Endothelial cell of umbilical vein (primary cell): ENCODE results near the gene MPDU1. TPM values are rescaled to one million over a fixed set of nuclear protein-coding genes. Genes with fewer than 3 reads are reported as not detected.
A peak's percentile ranks its signal among the peaks of the same experiment; 100 is the strongest.

Experiments used
- BruUV-seq: library from RNA; stranded (reverse); fragments of 400-500 nt; replicated peaks from 2 replicates; lab custom pipeline; 2021; lab: Mats Ljungman, UMichigan
- CTCF ChIA-PET: fragments of 300-600, 350-600 bp; sonication (Branson Sonifier 250); formaldehyde crosslinking; loops from one replicate; lab custom pipeline; 2021; ENCODE audit warnings: antibody characterized with exemption, inconsistent platforms; lab: Charles Lee
- POLR2A ChIA-PET: fragments of 300-600, 350-600 bp; sonication (Branson Sonifier 250); formaldehyde crosslinking; loops from one replicate; lab custom pipeline; 2021; ENCODE audit warnings: antibody characterized with exemption, inconsistent platforms; lab: Charles Lee
- DNase-seq: peaks from one replicate; pipeline ENCODE4 v3.0.0-alpha.2; 2011; ENCODE audit warnings: low read depth, low spot score
- FAIRE-seq: peaks from 2 replicates; lab custom pipeline; 2011; peaks lifted over from hg19 to GRCh38; lab: Jason Lieb, UNC
- H2AFZ ChIP-seq: 2 replicates; pipeline ENCODE4 v1.6.0; 2012; ENCODE audit warnings: low read depth, low read length, control low read depth, inconsistent platforms
- H3K27ac ChIP-seq: 2 replicates; pipeline ENCODE4 v1.5.1; 2011; ENCODE audit warnings: low read depth, mild to moderate bottlenecking, control low read depth, low read length, moderate library complexity; ENCODE audit not compliant: insufficient read depth
- H3K27me3 ChIP-seq, 2 experiments: 2 replicates each; pipeline versions ENCODE4 v1.6.0 to v1.6.1; 2011; ENCODE audit warnings: low read length in 2 of 2, mixed read lengths in 1 of 2; ENCODE audit not compliant: control insufficient read depth in 2 of 2, insufficient read depth in 2 of 2
- H3K36me3 ChIP-seq, 2 experiments: 2 replicates in 1 of 2; 3 replicates in 1 of 2; pipeline ENCODE4 v1.5.1; 2011; ENCODE audit warnings: low read length in 2 of 2, mild to moderate bottlenecking in 1 of 2, moderate library complexity in 1 of 2; ENCODE audit not compliant: control insufficient read depth in 2 of 2, insufficient read depth in 2 of 2; ENCODE audit errors: extremely low read depth in 1 of 2
- H3K4me1 ChIP-seq: 3 replicates; pipeline ENCODE4 v1.5.1; 2011; ENCODE audit warnings: mild to moderate bottlenecking, low read length; ENCODE audit not compliant: control insufficient read depth, insufficient read depth; ENCODE audit errors: extremely low read depth
- H3K4me2 ChIP-seq: 2 replicates; pipeline ENCODE4 v1.6.1; 2011; ENCODE audit warnings: low read length, control low read depth, mixed read lengths; ENCODE audit not compliant: insufficient read depth
- H3K4me3 ChIP-seq, 3 experiments: fragments of 200-600 bp in 1 of 3; sonication (generic), shearing (Covaris generic) in 1 of 3; replicated peaks in 1 of 3; 2 replicates each; pipeline ENCODE4 v1.5.1; 2011 to 2016; ENCODE audit warnings: control low read depth in 3 of 3, low read length in 3 of 3, mild to moderate bottlenecking in 2 of 3, inconsistent platforms in 1 of 3, low read depth in 1 of 3, moderate library complexity in 1 of 3; ENCODE audit not compliant: insufficient read depth in 1 of 3
- H3K79me2 ChIP-seq: 2 replicates; pipeline ENCODE4 v1.6.0; 2012; ENCODE audit warnings: low read length, inconsistent platforms; ENCODE audit not compliant: control insufficient read depth, insufficient read depth
- H3K9ac ChIP-seq: replicated peaks from 2 replicates; pipeline ENCODE3; 2011; ENCODE audit warnings: low read length, control low read depth; ENCODE audit not compliant: insufficient read depth; ENCODE audit errors: extremely low read depth
- H3K9me1 ChIP-seq: replicated peaks from 3 replicates; pipeline ENCODE4 v1.6.0; 2011; ENCODE audit warnings: mild to moderate bottlenecking, low read length; ENCODE audit not compliant: control insufficient read depth, insufficient read depth; ENCODE audit errors: extremely low read depth
- H3K9me3 ChIP-seq: replicated peaks from 2 replicates; pipeline ENCODE4 v1.5.1; 2012; ENCODE audit warnings: low read length, inconsistent platforms; ENCODE audit not compliant: control insufficient read depth, insufficient read depth
- H4K20me1 ChIP-seq: replicated peaks from 2 replicates; pipeline ENCODE3; 2011; ENCODE audit warnings: mild to moderate bottlenecking, low read length; ENCODE audit not compliant: control insufficient read depth, insufficient read depth; ENCODE audit errors: extremely low read depth
- POLR2A ChIP-seq: IDR thresholded peaks from 2 replicates; pipeline ENCODE4 v1.6.1; 2012; ENCODE audit warnings: low read depth, mild to moderate bottlenecking, control low read depth, low read length
- dilution Hi-C: fragments of 300-500 bp; cut with MboI; formaldehyde crosslinking; loops from one replicate; pipeline ENCODE4 v1.15.0; 2019; ENCODE audit warnings: low sequenced_read_pairs; ENCODE audit not compliant: extremely low pct_ligation_motif_present
- intact Hi-C: fragments of 100-400 bp; cut with micrococcal nuclease; formaldehyde crosslinking; loops from one replicate; pipeline ENCODE4 v1.10.0; 2022
- polyA plus RNA-seq, 4 experiments: library from polyadenylated mRNA; depleted of rRNA in 3 of 4; stranded (reverse) in 3 of 4; unstranded in 1 of 4; fragments of >200 nt; gene quantifications; 2 replicates each; pipeline versions ENCODE4 v1.2.1 to v1.2.3, GENCODE V29; 2011 to 2012; ENCODE audit warnings: missing spikeins in 1 of 4
- total RNA-seq: library from RNA; stranded (reverse); gene quantifications from 2 replicates; pipeline ENCODE4 v1.2.3, GENCODE V29; 2021
- TF ChIP-seq, protein P1 (sequence below), 2 donors: IDR thresholded peaks; 1 replicate in 1 of 2; 2 replicates in 1 of 2; pipeline ENCODE4 v1.5.1; 2011; ENCODE audit warnings: low read length in 2 of 2, mild to moderate bottlenecking in 2 of 2, moderate library complexity in 2 of 2, control low read depth in 1 of 2, inconsistent platforms in 1 of 2, low read depth in 1 of 2; ENCODE audit not compliant: insufficient read depth in 1 of 2; ENCODE audit errors: extremely low read depth in 1 of 2

MPDU1 gene
- total and polyA plus RNA-seq, 2 donors (not counting 3 experiments of a cell fraction or from before 2014, with no cell fraction given), result 78.0 to 368 TPM

DNA sequence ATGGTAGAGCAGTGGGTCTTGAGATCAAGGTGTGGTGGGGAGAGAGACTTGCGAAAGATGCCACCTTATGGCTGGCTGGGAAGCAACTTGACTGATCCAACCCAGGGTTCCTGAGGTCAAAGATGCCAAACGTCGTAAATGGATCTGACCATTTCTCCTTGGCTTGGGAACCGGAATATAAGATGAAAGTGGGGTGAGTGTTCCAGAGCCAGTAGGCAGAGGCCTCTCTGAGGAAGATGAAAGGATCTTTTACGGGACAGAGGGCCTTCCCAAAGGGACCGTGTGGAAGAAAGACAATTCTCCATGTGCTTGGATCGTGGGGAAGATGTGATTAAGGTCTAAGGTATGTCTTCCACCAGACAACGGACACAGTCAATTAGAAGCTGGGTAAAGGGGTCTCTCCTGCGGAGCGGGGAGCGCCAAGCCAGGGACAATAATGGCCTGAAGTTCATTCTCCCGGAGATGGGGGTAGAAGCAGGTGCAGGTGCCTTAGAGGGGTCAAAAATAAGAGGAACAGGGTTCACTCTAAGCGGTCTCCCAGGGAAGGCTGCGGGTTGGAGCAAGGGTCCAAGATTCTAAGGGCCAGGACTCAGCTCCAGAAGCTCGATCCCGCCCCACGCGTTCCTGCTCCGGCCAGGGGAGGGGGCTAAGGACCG is 30.2 kb downstream of the MPDU1 start:
- POLR2A ChIA-PET, result interaction anchor here (2.3 kb wide), 1 partner anchor 13 kb away, joined by 8 read pairs; the partner anchor contains the start of gene SAT2
- CTCF ChIA-PET, result interaction anchor here (1.2 to 2.0 kb wide), 3 partner anchors 14 to 74 kb away, joined by 4 to 11 read pairs (median 5); partner anchors contain the start of genes MPDU1, SAT2 and TP53
- Histone ChIP-seq H3K4me2 (peak overlapping the region; percentile 99), H3K27me3 (no peaks in the 10 kb centered on the region), H3K27ac (peak overlapping the region; percentile 56), H2AFZ (peak overlapping the region; percentile 9), H3K79me2 (peaks cover 49% of the 10 kb centered on the region), H3K36me3 (no peaks in the 10 kb centered on the region), H3K9me3 (no peaks in the 10 kb centered on the region), H3K4me3 (peak overlapping the region; percentile 55 to 97 (median 73)), H3K9me1 (no peaks in the 10 kb centered on the region), H3K9ac (peak overlapping the region; percentile 90), H3K4me1 (peaks cover 24% of the 10 kb centered on the region), H4K20me1 (peaks cover 3% of the 10 kb centered on the region)
- TF ChIP-seq, protein P1, sequence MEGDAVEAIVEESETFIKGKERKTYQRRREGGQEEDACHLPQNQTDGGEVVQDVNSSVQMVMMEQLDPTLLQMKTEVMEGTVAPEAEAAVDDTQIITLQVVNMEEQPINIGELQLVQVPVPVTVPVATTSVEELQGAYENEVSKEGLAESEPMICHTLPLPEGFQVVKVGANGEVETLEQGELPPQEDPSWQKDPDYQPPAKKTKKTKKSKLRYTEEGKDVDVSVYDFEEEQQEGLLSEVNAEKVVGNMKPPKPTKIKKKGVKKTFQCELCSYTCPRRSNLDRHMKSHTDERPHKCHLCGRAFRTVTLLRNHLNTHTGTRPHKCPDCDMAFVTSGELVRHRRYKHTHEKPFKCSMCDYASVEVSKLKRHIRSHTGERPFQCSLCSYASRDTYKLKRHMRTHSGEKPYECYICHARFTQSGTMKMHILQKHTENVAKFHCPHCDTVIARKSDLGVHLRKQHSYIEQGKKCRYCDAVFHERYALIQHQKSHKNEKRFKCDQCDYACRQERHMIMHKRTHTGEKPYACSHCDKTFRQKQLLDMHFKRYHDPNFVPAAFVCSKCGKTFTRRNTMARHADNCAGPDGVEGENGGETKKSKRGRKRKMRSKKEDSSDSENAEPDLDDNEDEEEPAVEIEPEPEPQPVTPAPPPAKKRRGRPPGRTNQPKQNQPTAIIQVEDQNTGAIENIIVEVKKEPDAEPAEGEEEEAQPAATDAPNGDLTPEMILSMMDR (IDR thresholded peaks at IDR 0.05; ENCODE audit: extremely low read depth in 1 of 2, insufficient read depth in 1 of 2, low read depth in 1 of 2, low read length in 2 of 2), result peak in 1 of 2 donors; percentile 19
- no peak for TF ChIP-seq POLR2A
- FAIRE-seq, result no peak
- peak; percentile 21 for DNase-seq
- dilution Hi-C loops, result no loop called here
- intact Hi-C loops, result loop anchor here (2.0 to 10.0 kb wide), 3 partner anchors 25 to 231 kb away; partner anchors contain the start of gene SENP3
- TSS peak; percentile 40 for BruUV-seq
